Activated CD4-positive, CD25-positive, alpha-beta regulatory T cell treated with anti-CD3 and anti-CD28 coated beads, Interleukin-2, amount 50 U/mL, for 24 hours (primary cell): ENCODE measurements around the gene STXBP3.
"Not testable (repeated sequence)": the region's sequence is repeated elsewhere in the genome, so short reads cannot be mapped to it uniquely, and the experiment has no call there.

Experiments used
- ATAC-seq, 2 donors: fragments of 150-1000 bp; cut with Tn5 transposase; one replicate each; pipeline ENCODE4 v1.10.0; 2021; ENCODE audit warnings: mild to moderate bottlenecking in 1 of 2, moderate library complexity in 1 of 2

STXBP3 gene, protein sequence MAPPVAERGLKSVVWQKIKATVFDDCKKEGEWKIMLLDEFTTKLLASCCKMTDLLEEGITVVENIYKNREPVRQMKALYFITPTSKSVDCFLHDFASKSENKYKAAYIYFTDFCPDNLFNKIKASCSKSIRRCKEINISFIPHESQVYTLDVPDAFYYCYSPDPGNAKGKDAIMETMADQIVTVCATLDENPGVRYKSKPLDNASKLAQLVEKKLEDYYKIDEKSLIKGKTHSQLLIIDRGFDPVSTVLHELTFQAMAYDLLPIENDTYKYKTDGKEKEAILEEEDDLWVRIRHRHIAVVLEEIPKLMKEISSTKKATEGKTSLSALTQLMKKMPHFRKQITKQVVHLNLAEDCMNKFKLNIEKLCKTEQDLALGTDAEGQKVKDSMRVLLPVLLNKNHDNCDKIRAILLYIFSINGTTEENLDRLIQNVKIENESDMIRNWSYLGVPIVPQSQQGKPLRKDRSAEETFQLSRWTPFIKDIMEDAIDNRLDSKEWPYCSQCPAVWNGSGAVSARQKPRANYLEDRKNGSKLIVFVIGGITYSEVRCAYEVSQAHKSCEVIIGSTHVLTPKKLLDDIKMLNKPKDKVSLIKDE

DNA sequence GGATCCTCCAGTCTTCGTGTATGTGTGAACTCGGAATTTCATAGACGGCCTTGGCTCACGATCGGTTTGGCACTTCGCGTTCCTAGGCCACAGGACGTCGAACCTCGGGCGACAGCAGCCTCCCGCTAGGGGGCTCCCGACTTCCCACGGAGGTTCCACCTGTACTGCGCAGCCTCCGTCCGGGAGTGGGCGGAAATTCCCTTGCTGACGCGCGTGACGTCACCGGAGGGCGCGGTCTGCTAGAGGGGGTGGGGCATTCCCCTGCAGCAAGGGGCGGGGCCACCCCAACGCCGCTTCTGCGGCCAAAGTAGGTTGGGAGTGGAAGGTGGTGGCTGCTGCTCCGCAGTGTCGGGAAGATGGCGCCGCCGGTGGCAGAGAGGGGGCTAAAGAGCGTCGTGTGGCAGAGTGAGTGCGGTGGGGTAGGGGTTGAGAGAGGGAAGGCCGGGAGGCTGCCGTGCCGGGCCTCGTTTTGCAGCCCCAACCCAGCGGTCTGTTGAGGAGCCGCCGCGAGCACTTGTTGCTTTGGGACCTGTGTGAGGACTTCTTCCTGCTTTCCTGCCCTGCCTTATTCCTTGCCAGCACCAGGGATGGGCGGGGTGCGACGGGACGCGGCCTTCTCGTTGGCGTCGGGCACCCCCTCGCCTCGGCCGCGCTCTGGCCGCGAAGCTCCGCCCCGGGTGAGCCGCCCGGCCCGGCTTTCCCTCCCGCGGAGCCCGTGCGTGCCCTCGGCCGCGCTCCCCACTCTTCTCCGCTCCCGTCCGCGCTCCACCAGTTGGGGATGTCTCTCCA lies at the start of gene STXBP3:
Gene STXBP3 (plus strand): TSS at position 293 of the 789 bp plus-strand sequence. CDS start 64 bp downstream, at position 357.
- peak; percentile 94 for ATAC-seq

DNA sequence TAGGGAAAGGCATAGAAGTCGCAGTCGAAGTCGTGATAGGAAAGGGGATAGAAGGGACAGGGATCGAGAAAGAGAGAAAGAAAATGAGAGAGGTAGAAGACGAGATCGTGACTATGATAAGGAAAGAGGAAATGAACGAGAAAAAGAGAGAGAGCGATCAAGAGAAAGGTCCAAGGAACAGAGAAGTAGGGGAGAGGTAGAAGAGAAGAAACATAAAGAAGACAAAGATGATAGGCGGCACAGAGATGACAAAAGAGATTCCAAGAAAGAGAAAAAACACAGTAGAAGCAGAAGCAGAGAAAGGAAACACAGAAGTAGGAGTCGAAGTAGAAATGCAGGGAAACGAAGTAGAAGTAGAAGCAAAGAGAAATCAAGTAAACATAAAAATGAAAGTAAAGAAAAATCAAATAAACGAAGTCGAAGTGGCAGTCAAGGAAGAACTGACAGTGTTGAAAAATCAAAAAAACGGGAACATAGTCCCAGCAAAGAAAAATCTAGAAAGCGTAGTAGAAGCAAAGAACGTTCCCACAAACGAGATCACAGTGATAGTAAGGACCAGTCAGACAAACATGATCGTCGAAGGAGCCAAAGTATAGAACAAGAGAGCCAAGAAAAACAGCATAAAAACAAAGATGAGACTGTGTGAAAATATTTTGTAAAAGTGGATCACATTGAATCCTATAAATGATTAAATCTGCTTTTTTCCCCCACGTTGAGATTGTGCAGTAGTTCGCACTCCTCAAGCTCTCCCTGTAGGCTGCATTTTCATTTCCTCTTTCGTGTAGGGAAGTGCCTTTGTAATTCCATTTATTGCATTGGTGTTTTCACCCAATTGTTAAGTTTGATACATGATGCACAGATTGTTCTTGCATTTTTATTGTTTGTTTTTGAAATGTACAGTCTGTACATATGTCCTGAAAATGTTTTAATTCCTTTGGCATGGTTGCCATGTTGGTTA lies 46.8 kb upstream of the STXBP3 start:
- ATAC-seq: no peak

DNA sequence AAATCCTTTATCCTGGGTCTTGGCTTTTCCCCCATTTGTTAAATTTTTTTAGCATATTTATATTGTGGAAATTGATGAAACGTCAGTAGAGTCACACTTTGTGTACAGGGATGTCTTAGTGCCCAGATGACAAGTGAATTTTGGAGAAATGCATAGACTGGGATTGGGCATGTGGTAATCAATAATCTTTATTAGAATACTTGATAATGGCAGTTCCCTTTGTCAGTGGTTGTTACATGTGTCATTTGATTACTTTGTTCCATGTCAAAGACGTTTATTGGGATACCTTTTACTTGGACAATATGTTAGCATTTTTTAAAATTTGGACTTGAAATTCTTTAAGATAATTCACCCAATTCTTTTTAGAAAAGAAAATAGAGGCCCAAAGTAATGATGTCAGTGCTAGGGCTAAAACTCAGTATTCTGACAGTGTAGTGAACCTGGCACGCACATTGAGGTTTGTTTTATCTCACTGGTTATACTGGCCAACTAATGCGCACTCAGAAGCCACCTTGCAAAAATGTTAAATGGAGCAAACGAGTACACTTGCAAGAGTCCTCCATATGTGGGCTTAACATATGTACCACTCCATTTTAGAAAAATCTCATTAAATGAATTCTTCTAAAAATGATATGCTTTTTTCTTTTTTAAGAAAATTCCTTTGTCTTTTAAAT lies 45.2 kb upstream of the STXBP3 start:
- ATAC-seq: no peak

DNA sequence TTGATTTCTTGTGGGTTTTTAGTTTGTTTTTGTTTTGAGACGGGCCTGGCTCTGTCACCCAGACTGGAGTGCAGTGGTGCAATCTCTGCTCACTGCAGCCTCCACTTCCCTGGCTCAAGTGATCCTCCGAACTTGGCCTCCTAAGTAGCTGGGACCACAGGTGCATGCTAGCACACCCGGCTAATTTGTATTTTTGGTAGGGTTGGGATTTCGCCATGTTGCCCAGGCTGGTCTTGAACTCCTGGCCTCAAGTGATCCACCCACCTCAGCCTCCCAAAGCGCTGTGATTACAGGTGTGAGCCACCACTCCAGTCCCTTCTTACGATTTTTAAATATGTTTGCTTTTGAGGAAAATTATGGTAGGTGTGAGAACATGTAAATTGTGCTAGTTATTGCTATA lies 44.4 kb upstream of the STXBP3 start:
- not testable (repeated sequence) for ATAC-seq

DNA sequence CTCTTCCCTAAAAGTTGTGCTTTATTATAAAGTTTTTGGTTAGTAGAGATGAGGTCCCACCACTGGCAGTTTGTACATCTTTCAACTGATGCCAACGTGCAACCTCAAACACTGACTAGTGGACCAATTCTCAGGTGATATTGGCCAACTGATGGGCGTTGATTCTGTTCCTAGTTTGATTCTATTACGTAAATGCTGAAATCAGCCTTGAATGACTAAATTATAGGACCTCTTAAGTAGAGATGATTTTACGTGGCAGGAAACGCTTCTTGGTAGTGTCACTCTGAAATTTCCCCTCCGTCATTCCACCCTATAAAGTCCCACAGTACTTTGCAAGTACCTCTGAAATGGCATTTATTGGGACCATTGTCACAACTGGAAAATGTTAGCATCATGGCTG lies 42.5 kb upstream of the STXBP3 start:
- ATAC-seq: peak; percentile 84 to 91

DNA sequence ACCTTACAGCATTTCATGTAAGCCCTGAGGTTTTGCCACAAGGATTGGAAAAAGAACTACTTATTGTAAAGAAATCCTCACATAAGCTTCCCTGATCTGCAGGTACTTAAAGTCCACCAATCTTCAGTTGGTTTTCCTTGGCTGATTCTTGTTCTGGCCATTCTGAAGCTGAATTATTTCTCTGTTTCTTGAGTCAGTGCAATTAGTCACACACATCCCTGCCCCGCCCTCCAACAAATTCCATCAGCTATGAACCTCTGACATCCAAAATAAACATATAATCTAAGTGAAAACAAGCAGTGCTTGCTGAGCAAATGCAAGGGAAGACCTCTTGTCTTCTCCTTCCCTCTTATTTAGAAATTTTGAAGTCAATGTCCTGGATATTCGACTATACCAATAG lies 42.0 kb upstream of the STXBP3 start:
- ATAC-seq: no peak

DNA sequence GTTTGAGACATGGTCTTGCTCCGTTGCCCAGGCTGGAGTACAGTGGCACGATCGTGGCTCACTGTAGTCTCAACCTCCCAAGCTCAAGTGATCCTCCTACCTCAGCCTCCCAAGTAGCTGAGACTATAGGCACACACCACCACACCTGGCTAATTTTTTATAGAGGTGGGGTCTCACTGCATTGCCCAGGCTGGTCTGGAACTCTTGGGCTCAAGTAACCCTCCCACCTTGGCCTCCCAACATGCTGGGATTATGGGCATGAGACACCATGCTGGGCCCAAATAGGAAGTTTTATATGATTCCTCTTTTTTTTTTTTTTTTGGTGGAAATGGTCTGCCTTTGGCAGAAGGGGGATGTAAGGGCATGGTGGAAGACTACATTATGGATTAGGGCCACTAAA lies 39.8 kb upstream of the STXBP3 start:
- ATAC-seq: no peak

DNA sequence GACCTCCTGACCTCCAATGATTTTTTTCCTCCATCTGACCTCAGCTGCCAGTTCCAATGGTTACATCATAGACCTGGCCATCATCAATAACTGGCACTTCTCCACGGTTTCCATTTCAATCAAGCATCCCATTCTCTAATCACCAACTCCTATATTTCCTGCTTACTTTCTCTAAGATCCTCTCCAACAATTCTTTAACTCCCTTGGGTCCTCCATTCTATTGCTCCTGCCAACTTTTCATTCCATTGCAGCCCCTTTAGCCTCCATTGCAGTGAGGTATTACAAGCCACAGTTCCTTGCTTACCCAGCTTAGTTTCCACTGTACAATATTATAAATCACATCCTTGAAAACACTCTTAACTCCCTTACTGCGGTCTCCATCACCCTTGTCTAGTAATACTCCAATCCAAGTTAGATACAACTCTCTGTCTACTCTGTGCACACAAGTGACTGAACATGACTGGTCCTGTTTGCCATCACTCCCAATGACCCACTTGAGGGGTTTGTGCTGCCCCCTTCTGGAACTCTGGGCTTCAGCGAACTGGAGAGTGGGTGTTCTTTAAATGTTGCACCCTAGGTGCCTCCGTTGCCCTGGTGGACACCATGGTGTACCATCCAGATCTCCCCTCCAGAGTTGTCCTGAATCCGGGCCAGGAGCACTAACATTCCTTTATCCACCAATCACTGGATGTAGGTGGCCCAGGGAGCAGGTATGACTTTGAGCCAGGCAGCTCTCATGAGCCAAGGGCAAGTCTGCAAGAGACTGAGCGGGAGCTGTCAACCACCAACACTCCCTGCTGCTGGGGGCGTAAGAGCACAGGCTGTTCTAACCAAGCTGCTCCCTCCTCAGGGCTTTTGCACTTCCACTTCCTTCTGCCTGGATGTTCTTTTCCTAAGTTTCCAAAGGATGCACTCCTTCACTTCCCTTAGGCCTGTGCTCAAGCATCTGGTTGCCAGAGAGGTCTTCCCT lies 37.5 kb upstream of the STXBP3 start:
- peak; percentile 51 to 67 for ATAC-seq

DNA sequence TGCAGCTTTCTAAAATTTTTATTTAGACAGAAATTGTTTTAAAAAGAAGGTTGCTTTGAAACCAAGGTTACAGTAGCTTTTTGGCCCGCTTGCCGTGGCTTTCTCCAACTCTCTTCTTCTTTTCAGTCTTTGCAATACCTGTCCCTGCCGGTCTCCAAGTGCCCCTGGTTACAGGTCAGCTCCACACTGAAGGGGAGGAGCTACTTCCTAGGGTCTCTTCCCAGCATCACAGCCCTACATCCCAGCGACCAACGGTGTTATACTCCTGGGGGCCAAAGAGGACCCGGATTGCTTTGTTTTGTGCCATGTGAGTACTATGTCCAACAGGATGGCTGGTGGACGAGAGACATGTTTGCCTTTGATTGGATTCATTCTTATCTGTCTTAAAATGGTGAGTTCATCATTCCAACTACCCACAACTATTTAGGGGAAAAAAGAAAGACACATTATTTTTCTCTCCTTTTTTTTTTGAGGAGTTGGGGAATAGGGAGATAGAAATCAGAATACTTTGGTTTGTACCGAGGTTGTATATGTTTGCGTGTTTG lies 33.8 kb upstream of the STXBP3 start, which contains the start of gene FNDC7:
Gene FNDC7 (plus strand): TSS at position 303 of the 545 bp plus-strand sequence. CDS start 26 bp downstream, at position 329.
- ATAC-seq: no peak

DNA sequence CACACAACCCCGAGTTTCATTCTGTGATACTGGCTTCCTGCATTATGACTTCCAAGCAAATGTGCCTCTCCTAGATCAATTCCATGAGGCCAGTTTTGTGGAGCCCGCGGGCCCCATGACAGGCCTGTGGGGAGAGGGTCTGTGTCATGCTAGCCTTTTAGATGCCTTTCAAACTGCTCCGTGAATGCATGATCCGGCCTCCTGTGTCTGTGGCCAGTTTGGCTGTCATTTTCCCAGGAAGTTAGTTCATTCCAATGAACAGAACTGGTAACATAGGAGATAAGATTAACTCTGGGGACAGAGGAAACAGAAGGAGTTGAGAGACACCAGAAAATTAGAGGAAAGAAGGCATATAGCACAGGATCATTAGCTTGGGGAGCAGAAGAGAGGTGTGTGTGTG lies 30.5 kb upstream of the STXBP3 start:
- ATAC-seq: no peak

DNA sequence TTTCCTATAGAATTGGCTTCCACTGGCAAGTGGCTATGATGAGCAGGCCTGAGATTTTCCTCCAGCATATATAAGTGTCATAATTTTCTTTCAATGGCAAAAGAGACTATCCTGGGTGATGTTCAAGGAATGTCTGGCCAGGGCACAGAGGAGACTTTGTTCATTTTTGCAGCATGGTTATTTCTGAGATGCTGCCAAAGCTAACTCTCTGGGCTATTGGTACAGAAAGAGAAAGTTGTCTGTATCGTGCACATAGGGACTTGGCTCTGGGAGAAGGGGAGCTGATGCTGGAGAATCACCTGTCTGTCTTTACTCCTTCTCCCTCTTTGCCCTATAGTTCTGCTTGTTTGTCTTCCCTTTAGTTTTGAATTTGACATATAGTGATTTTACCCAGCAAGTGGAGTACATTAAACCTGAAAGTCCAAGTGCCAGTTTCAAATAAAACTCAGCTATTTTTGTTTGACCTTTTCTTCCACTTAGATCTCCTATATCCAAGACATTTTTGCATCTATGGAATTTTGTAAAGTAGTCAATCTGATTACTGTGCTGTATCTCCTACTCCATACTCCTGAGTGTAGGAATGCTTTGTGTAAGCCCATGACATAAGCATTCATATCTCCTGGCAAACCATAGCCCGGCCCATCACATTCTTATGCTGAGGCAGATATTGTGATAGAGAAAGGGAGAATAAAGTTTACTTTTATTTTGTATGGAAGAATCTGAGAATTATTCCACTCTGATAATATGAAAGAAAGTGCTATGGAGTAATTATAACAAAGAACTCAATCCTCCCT lies 29.8 kb upstream of the STXBP3 start:
- ATAC-seq: no peak

DNA sequence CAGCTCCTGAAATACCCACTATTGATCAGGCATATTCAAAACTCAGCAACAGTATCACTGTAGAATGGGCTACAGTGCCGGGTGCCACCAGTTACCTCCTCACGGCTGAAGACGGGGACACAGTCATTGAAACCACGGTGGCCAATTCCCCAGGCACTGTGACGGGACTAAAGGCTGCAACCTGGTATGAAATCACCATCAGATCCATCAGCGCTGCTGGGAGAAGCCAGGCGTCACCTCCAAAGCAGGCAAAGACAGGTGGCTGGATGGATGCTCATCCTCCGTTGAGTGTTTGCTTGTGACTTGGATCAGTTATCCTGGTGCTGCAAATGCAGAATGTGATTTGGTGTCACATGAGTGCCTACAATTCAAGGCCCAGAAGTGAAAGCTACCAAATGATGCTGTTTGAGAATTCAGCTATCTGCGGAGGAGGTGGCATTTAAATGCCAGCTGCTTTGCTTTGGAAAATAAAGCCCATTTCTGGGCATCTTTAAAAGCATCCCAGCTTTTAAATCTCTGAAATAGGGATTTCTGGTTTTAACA lies 28.6 kb upstream of the STXBP3 start:
- ATAC-seq: no peak

DNA sequence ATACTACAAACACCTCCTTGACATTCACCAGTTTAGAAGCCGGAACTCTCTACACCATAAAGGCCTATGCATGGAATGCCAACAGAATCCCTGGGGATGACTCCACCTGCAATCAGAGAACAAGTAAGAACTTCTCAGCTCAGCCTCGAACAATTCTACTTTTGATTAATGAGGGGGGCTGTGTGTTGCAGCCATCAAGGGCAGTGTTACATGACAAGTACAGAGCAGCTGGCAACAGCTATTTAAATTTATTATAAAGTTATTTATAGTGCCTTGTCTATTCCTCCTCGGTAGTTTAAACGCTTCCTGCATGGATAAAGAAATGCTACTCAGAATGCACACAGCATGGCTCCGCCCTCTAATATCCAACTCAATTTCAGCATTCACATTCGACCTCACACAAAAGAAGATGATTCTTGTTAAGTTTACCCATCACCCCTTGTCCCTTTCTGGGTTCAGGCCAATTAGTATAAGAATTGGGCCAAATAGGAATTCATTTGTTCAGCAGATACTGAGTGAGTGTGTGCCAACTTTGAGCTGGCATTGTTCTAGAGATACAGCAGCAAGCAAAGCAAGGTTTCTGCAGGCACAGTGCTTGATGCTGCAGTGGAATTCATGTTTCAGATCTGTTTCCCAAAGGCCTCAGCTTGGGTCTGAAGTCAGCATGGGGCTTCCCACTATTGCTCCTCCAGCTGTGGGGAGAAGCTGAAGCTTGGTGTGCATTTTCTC lies 27.4 kb upstream of the STXBP3 start:
- ATAC-seq: no peak

DNA sequence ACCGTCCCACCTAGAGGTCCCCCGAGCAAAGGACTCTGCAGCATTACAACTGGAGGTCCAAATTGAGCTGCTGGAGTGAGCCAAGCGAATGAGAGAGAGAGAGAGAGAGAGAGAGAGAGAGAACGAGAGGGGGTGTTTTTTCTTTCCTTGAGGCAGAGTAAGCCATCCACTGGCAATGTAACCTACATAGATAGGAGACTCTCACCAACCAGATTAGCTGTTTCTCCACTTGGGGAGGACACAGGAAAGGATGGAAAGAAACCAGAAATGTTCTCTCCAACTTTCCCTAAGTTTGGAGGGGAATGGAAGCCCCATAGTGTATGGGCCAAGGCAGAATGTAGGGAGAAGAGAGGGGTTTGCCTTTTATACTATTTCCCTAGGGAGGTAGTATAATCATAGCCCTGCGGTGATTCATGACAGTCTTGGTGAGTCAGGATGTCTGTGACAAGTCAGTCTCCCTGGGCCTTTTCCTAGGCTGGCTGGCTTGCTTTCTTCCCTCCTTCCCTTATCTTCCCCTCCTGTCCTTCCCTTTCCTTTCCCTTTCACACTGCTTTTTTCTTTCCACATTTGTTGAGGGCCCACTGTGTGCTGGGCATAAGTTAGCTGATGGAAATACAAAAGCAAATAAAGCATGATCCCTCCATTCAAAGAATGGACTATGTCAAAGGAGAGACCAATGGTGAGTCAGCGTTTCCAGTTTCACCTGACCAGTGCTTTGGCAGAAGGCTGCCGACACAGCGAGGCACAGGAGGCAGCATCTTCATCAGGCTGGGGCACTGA lies 26.6 kb upstream of the STXBP3 start:
- ATAC-seq: peak in 1 of 2 donors; percentile 51

DNA sequence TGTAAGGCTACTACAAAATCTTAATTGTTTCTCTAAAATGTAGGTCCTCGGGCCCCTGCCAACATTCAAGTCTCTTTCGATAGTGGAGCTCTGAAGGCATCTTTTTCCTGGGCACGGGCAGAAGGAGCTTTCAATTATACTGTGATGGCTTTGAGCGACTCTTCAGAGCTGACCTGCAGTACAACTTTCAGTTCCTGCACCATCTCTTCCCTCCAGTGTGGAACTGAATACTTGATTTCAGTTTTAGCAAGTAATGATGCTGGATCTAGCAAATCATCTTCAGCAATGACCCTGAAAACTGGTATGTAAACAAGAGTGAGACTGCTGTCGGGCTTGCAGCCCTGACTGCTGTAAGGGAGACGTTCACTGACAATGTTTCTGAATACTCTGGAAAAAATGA lies 24.2 kb upstream of the STXBP3 start:
- no peak for ATAC-seq

DNA sequence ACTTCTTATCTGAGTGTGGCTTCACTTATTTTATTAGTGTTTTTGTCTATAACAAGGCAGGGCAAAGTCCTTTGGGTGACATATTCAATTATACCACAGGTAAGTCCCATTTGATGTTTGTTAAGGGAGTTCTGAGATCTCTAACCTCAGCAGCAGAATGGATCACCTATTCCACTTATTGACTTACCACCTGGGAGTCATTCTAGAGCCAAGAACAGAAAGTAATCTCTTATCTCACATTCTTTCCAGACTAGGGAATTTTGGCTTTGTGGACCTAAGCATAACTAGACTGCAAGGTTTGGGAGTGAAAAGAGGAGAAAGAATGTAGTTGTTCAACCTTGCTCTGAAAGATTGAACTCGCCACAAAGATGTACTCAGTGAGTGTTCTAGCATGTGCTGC lies 20.6 kb upstream of the STXBP3 start:
- ATAC-seq: no peak

DNA sequence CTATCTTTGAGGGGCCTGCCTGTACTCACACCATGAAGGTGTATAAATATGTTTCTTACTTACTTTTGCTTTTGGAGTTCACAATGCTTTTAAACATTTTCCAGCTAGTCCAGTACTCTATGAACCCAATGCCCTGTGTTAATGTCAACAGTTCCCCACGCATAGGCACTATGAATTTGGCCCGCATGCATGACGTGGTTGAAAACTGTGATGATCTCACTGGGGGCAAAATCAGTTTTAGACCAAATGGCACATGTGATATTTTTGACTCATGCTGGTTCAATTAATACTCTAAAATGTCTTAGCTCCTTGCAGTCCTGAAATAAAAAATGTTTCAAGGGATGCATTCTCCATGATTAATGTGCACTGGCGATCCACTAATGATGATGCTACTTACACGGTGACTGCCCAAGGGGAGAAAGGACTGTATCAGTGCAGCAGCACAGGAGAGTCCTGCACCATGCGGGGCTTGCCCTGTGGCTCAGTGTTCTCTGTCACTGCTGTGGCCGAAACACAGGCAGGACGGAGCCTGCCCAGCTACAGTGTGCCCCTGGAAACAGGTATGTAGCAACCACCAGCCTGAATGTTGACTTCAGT lies 18.0 kb upstream of the STXBP3 start:
- ATAC-seq: no peak
